Medulla oblongata (tissue), 1 donor: ENCODE measurements around the gene SLC30A7.
"Not testable (repeated sequence)": the region's sequence is repeated elsewhere in the genome, so short reads cannot be mapped to it uniquely, and the experiment has no call there.

Experiments
- DNase-seq: peaks from one replicate; pipeline ENCODE4 v3.0.0-alpha.2; 2015; ENCODE audit errors: extremely low spot score

Gene SLC30A7

GRCh38 chr1:100891380-100891779 is 4.5 kb upstream of the SLC30A7 start:
- no peak for DNase-seq

GRCh38 chr1:100892554-100892953 is 3.3 kb upstream of the SLC30A7 start:
- no peak for DNase-seq

- no peak for DNase-seq
Measured at GRCh38 chr1:100893718-100894117, 2.2 kb upstream of the SLC30A7 start.

- DNase-seq, result peak; percentile 91
Measured at GRCh38 chr1:100894603-100895539, 1.0 kb upstream of the SLC30A7 start, which contains the start of gene EXTL2. Gene EXTL2, minus strand, starts transcription at chr1:100894842. Its CDS starts 6,085 bp downstream, at chr1:100888757.

- DNase-seq, result peak; percentile 47
Measured at GRCh38 chr1:100896481-100896982, 642 bp downstream of the SLC30A7 start.

- no peak for DNase-seq
Measured at GRCh38 chr1:100902365-100902764, 6.5 kb downstream of the SLC30A7 start.

GRCh38 chr1:100903777-100904176 is 7.9 kb downstream of the SLC30A7 start:
- DNase-seq, result no peak

GRCh38 chr1:100904528-100904927 is 8.6 kb downstream of the SLC30A7 start:
- DNase-seq, result no peak

- DNase-seq, result no peak
Measured at GRCh38 chr1:100905181-100905580, 9.3 kb downstream of the SLC30A7 start.

GRCh38 chr1:100907887-100908286 is 12.0 kb downstream of the SLC30A7 start:
- no peak for DNase-seq

- DNase-seq, result no peak
Measured at GRCh38 chr1:100909018-100909417, 13.1 kb downstream of the SLC30A7 start.

GRCh38 chr1:100912019-100912418 is 16.1 kb downstream of the SLC30A7 start:
- DNase-seq, result no peak

- peak; percentile 69 for DNase-seq
Measured at GRCh38 chr1:100921110-100921706, 25.3 kb downstream of the SLC30A7 start.

- no peak for DNase-seq
Measured at GRCh38 chr1:100924212-100924611, 28.3 kb downstream of the SLC30A7 start.

GRCh38 chr1:100924991-100925390 is 29.1 kb downstream of the SLC30A7 start:
- no peak for DNase-seq

- no peak for DNase-seq
Measured at GRCh38 chr1:100926240-100926639, 30.4 kb downstream of the SLC30A7 start.

GRCh38 chr1:100927276-100927675 is 31.4 kb downstream of the SLC30A7 start:
- DNase-seq, result no peak

- no peak for DNase-seq
Measured at GRCh38 chr1:100928128-100928527, 32.2 kb downstream of the SLC30A7 start.

- no peak for DNase-seq
Measured at GRCh38 chr1:100930494-100930893, 34.6 kb downstream of the SLC30A7 start.

GRCh38 chr1:100931716-100932115 is 35.8 kb downstream of the SLC30A7 start:
- DNase-seq, result no peak

- not testable (repeated sequence) for DNase-seq
Measured at GRCh38 chr1:100933555-100933954, 37.7 kb downstream of the SLC30A7 start.

GRCh38 chr1:100936194-100936967 is 40.5 kb downstream of the SLC30A7 start:
- no peak for DNase-seq
